Mucosa of rectum (tissue), 2 donors: ENCODE measurements around the gene MFGE8.
"Not testable (repeated sequence)": the region's sequence is repeated elsewhere in the genome, so short reads cannot be mapped to it uniquely, and the experiment has no call there.

Experiments used
- H3K27ac ChIP-seq, 2 donors: one replicate each; pipeline ENCODE4 v1.7.0; 2013; ENCODE audit warnings: inconsistent platforms in 2 of 2, low read depth in 2 of 2, low read length in 2 of 2
- H3K27me3 ChIP-seq, 2 donors: one replicate each; pipeline ENCODE4 v1.7.0; 2013; ENCODE audit warnings: low read length in 2 of 2; ENCODE audit not compliant: control insufficient read depth in 2 of 2, insufficient read depth in 2 of 2
- H3K36me3 ChIP-seq, 2 donors: one replicate each; pipeline ENCODE4 v1.7.0; 2013; ENCODE audit warnings: low read length in 2 of 2; ENCODE audit not compliant: control insufficient read depth in 2 of 2, insufficient read depth in 2 of 2
- H3K4me1 ChIP-seq, 2 donors: one replicate each; pipeline ENCODE4 v1.7.0; 2013; ENCODE audit warnings: low read length in 2 of 2, mild to moderate bottlenecking in 1 of 2; ENCODE audit not compliant: control insufficient read depth in 2 of 2, insufficient read depth in 2 of 2
- H3K4me3 ChIP-seq, 2 donors: one replicate each; pipeline ENCODE4 v1.7.0; 2013; ENCODE audit warnings: low read length in 2 of 2
- H3K9ac ChIP-seq, 2 donors: one replicate each; pipeline ENCODE4 v1.7.0; 2013; ENCODE audit warnings: low read length in 2 of 2, low read depth in 1 of 2, mild to moderate bottlenecking in 1 of 2
- H3K9me3 ChIP-seq, 2 donors: one replicate each; pipeline ENCODE4 v1.7.0; 2013; ENCODE audit warnings: low read length in 2 of 2; ENCODE audit not compliant: control insufficient read depth in 2 of 2
- donor health status: healthy.
- donor health status: Normal muscosa, but diverticular disease.

Gene MFGE8

DNA sequence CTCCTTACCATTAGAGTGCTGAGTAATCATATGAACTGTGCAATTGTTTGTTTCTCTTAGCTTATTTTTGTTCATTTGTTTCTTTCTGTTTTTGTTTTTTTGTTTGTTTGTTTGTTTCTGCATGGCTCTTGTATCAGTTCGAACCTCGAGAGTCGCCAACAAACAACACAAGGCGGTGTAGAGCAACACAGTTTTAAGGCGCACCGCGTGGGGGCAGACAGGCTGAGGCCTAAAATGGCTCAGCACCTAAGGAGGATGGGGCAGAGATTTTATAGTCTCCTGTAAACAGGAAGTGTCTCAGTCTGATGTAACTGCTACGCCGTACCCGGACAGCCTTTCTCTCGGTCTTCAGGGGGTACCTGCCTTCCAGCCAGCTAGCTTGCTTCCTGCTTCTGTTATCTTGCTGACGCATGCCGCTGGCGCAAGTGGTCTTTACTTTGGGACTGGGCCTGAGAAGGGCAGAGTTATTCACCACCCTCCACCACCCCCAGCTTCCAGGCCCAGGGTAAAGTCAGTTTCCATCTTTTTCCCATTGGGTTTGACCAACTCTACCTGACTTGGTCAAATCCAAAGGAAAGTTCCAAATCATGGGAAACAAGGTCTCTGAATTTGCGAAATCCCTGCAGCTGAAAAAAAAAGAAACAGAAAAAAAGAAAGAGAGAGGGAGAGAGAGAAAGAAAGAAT lies 25.8 kb upstream of the MFGE8 start:
- Histone ChIP-seq H3K27me3 (no peaks in the 10 kb centered on the region), H3K36me3 (no peaks in the 10 kb centered on the region), H3K9ac (no peak overlapping the region), H3K9me3 (no peaks in the 10 kb centered on the region), H3K4me1 (no peaks in the 10 kb centered on the region), H3K27ac (no peak overlapping the region), H3K4me3 (no peak overlapping the region)

- not testable (repeated sequence) for H3K27me3 ChIP-seq, H3K27ac ChIP-seq, H3K36me3 ChIP-seq, H3K9ac ChIP-seq, H3K9me3 ChIP-seq, H3K4me3 ChIP-seq, H3K4me1 ChIP-seq
These were observed 21.3 kb upstream of the MFGE8 start for GRCh38 chr15:88934449-88934848.

DNA sequence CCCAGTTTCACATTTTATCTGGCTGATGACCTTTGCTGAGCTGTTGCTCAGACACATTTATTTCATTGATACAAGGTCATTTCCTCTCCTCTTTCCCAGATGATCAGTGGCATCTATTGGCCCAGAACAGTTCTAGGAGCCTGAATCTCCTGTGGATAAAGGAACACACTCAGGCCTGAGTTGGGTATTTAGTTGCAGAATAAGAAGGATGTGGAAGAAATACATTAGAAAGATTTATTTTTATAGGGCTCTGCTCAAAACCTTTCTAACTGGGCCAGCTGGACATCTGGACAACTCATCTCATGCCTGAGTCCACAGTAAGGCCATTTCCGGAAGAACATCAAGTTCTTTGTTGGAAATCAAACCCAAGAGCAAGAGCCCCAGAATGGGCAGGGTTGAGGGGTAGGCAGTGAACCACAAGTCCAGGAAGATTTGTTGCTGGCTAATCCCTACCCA lies 19.7 kb upstream of the MFGE8 start:
- H3K9ac ChIP-seq, result no peak overlapping the region
- H3K4me1 ChIP-seq, result no peaks in the 10 kb centered on the region
- H3K9me3 ChIP-seq, result no peaks in the 10 kb centered on the region
- no peaks in the 10 kb centered on the region for H3K36me3 ChIP-seq
- H3K27me3 ChIP-seq, result peaks cover 0 to 2% of the 10 kb centered on the region in 2 donors
- H3K4me3 ChIP-seq, result no peak overlapping the region
- H3K27ac ChIP-seq, result no peak overlapping the region

GRCh38 chr15:88932271-88932874 lies 19.2 kb upstream of the MFGE8 start:
- Histone ChIP-seq H3K4me1 (no peaks in the 10 kb centered on the region), H3K36me3 (no peaks in the 10 kb centered on the region), H3K4me3 (no peak overlapping the region), H3K9ac (no peak overlapping the region), H3K9me3 (no peaks in the 10 kb centered on the region), H3K27me3 (peaks cover 0 to 2% of the 10 kb centered on the region in 2 donors), H3K27ac (peak overlapping the region in 1 of 2 donors; percentile 20)

- Histone ChIP-seq H3K36me3 (no peaks in the 10 kb centered on the region), H3K9ac (no peak overlapping the region), H3K27ac (no peak overlapping the region), H3K27me3 (peaks cover 0 to 2% of the 10 kb centered on the region in 2 donors), H3K9me3 (no peaks in the 10 kb centered on the region), H3K4me3 (no peak overlapping the region), H3K4me1 (no peaks in the 10 kb centered on the region)
These were observed 17.4 kb upstream of the MFGE8 start for GRCh38 chr15:88930579-88930978.

- H3K27ac ChIP-seq, H3K4me3 ChIP-seq, H3K9ac ChIP-seq, H3K36me3 ChIP-seq, H3K4me1 ChIP-seq, H3K9me3 ChIP-seq, H3K27me3 ChIP-seq: not testable (repeated sequence)
These were observed 16.3 kb upstream of the MFGE8 start for GRCh38 chr15:88929358-88930098.

GRCh38 chr15:88928192-88928591 lies 15.0 kb upstream of the MFGE8 start:
- H3K36me3 ChIP-seq, H3K27me3 ChIP-seq, H3K27ac ChIP-seq, H3K4me3 ChIP-seq, H3K4me1 ChIP-seq, H3K9ac ChIP-seq, H3K9me3 ChIP-seq: not testable (repeated sequence)

- H3K27ac ChIP-seq, H3K9ac ChIP-seq: not testable (repeated sequence)
These were observed 12.5 kb upstream of the MFGE8 start for GRCh38 chr15:88925648-88926047.

GRCh38 chr15:88920892-88921435 lies 7.8 kb upstream of the MFGE8 start:
- not testable (repeated sequence) for H3K9me3 ChIP-seq, H3K27me3 ChIP-seq, H3K4me3 ChIP-seq, H3K9ac ChIP-seq, H3K36me3 ChIP-seq, H3K27ac ChIP-seq, H3K4me1 ChIP-seq

More at GRCh38 chr15:88925648-88926047, 12.5 kb upstream of the MFGE8 start:
- H3K4me3 ChIP-seq, H3K27me3 ChIP-seq, H3K4me1 ChIP-seq, H3K9me3 ChIP-seq, H3K36me3 ChIP-seq: not testable (repeated sequence)

DNA sequence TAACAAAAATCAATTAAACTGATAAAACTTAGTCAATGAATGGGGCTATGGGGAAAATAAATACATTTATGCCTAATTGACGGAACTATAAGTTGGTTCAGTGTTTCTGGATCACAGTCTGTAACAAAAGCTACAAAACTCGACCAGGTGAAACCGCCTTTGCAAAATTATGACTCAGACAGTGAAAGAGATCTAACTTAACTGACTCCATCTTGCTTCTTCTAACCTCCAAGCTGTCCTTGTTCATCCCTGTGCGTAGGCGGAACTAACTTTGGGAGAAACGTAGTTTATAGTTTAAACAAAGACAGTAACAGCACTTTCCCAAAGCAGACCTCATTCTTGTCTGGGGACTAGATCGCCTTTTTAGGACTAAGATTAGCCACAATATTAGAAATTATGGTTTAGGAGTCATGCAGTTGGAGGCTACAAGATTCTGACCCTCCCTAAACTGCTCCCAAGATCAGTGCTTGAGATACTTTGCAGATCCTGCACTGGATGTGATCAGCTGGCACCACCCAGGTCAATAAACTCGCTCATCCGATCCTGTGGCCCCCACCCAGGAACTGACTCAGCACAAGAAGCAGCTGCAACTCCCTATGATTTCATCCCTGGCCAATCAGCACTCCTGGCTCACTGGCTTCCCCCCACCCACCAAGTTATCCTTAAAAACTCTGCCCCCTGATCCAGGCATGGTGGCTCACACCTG lies 7.2 kb upstream of the MFGE8 start:
- Histone ChIP-seq H3K9me3 (no peaks in the 10 kb centered on the region), H3K4me3 (no peak overlapping the region), H3K9ac (no peak overlapping the region), H3K27ac (no peak overlapping the region), H3K27me3 (peaks cover 0 to 3% of the 10 kb centered on the region in 2 donors), H3K4me1 (no peaks in the 10 kb centered on the region), H3K36me3 (no peaks in the 10 kb centered on the region)
